ENCODE results near the gene ZNF649. TPM values are rescaled to one million over a fixed set of nuclear protein-coding genes. Genes with fewer than 3 reads are reported as not detected.

The ZNF649 gene
- total RNA-seq, 1 experiment from 2014 or later, result 0.64 TPM

- DNase-seq (ENCODE audit: low spot score), result peak; percentile 60
Measured at GRCh38 chr19:51887522-51888498, 17.0 kb downstream of the ZNF649 start, which contains the start of gene ZNF577. Gene ZNF577, minus strand, starts transcription at chr19:51887951. Its CDS starts 7,569 bp downstream, at chr19:51880382.

DNA sequence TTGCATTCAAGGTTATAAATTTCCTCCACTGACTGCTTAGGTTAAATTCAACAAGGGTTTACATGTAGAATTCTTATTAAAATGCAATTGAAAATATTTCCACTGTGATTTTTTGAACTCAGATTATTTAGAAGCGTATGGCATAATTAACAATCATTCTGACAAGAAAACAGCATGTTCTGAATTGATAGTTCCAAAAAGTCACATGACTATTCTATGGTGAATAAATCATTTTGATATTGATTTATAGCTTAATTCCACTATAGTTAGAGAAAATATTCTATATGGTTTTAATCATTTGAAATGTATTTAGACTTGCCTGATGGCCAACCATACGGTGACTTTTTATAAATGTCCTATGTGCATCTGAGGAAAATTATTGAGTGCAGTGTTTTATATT, 20.1 kb downstream of the ZNF649 start:
- DNase-seq (ENCODE audit: low spot score), result no peak

- no peak for DNase-seq (ENCODE audit: low spot score)
Measured at GRCh38 chr19:51882518-51882917, 22.3 kb downstream of the ZNF649 start.

- DNase-seq (ENCODE audit: low spot score), result no peak
Measured at GRCh38 chr19:51873097-51873496, 31.7 kb downstream of the ZNF649 start.

- no peak for DNase-seq (ENCODE audit: low spot score)
Measured at GRCh38 chr19:51861870-51862622, 42.8 kb downstream of the ZNF649 start.

Other genes starting within 250 kb of the ZNF649 start
- gene SPACA6, start 211.7 kb downstream of the ZNF649 start, total RNA-seq (2014; rRNA removed; shearing (Covaris generic)), result 13.6 and 17.8 TPM in 2 replicates
- gene HAS1, start 181.0 kb downstream of the ZNF649 start, total RNA-seq (2014; rRNA removed; shearing (Covaris generic)), result 0.05 TPM in 1 of 2 replicates, not detected in the other
- not detected in 2 replicates for gene FPR1, start 153.1 kb downstream of the ZNF649 start, total RNA-seq (2014; rRNA removed; shearing (Covaris generic))
- gene FPR2, start 143.8 kb downstream of the ZNF649 start, total RNA-seq (2014; rRNA removed; shearing (Covaris generic)), result not detected in 2 replicates
- gene FPR3, start 109.9 kb downstream of the ZNF649 start, total RNA-seq (2014; rRNA removed; shearing (Covaris generic)), result not detected in 2 replicates
- gene ZNF577, start 17.1 kb downstream of the ZNF649 start, total RNA-seq (2014; rRNA removed; shearing (Covaris generic)), result 0.99 and 1.1 TPM in 2 replicates
- gene ZNF613, start 22.5 kb upstream of the ZNF649 start, total RNA-seq (2014; rRNA removed; shearing (Covaris generic)), result 1.3 and 2.8 TPM in 2 replicates
- 1.3 and 1.9 TPM in 2 replicates for gene ZNF350, start 81.8 kb upstream of the ZNF649 start, total RNA-seq (2014; rRNA removed; shearing (Covaris generic))
- gene ZNF615, start 103.2 kb upstream of the ZNF649 start, total RNA-seq (2014; rRNA removed; shearing (Covaris generic)), result 0.41 and 1.4 TPM in 2 replicates
- 6.0 and 7.4 TPM in 2 replicates for gene ZNF614, start 123.4 kb upstream of the ZNF649 start, total RNA-seq (2014; rRNA removed; shearing (Covaris generic))
- 4.9 and 5.3 TPM in 2 replicates for gene ZNF432, start 143.8 kb upstream of the ZNF649 start, total RNA-seq (2014; rRNA removed; shearing (Covaris generic))
- 6.7 and 8.7 TPM in 2 replicates for gene ZNF841, start 190.7 kb upstream of the ZNF649 start, total RNA-seq (2014; rRNA removed; shearing (Covaris generic))
- 0.50 and 0.81 TPM in 2 replicates for gene ZNF616, start 234.9 kb upstream of the ZNF649 start, total RNA-seq (2014; rRNA removed; shearing (Covaris generic))

All from HT-29 (cell line).